Keratinocyte (primary cell): ENCODE results near the gene SPANXN4. TPM values are rescaled to one million over a fixed set of nuclear protein-coding genes. Genes with fewer than 3 reads are reported as not detected.

Source experiments
- DNase-seq: peaks from one replicate; pipeline ENCODE4 v3.0.0-alpha.2; 2011; ENCODE audit warnings: low read depth, missing footprints, low spot score
- FAIRE-seq: peaks from 2 replicates; lab custom pipeline; 2011; peaks lifted over from hg19 to GRCh38; lab: Jason Lieb, UNC
- H2AFZ ChIP-seq: 2 replicates; pipeline ENCODE4 v1.6.0; 2012; ENCODE audit warnings: low read length, control low read depth, inconsistent platforms; ENCODE audit not compliant: control insufficient read depth
- H3K27ac ChIP-seq: 2 replicates; pipeline ENCODE4 v1.5.1; 2011; ENCODE audit warnings: low read length; ENCODE audit not compliant: control insufficient read depth, insufficient read depth
- H3K27me3 ChIP-seq: 3 replicates; pipeline ENCODE4 v1.6.0; 2011; ENCODE audit warnings: low read length; ENCODE audit not compliant: control insufficient read depth, insufficient read depth; ENCODE audit errors: extremely low read depth
- H3K36me3 ChIP-seq, 2 experiments: 2 replicates in 1 of 2; 3 replicates in 1 of 2; pipeline ENCODE4 v1.5.1; 2011; ENCODE audit warnings: low read length in 2 of 2, mild to moderate bottlenecking in 1 of 2; ENCODE audit not compliant: control insufficient read depth in 2 of 2, insufficient read depth in 2 of 2; ENCODE audit errors: extremely low read depth in 1 of 2
- H3K4me1 ChIP-seq: 3 replicates; pipeline ENCODE4 v1.5.1; 2011; ENCODE audit warnings: low read length; ENCODE audit not compliant: control insufficient read depth, insufficient read depth; ENCODE audit errors: extremely low read depth
- H3K4me2 ChIP-seq: 3 replicates; pipeline ENCODE4 v1.6.0; 2011; ENCODE audit warnings: low read depth, low read length; ENCODE audit not compliant: control insufficient read depth, insufficient read depth; ENCODE audit errors: extremely low read depth
- H3K4me3 ChIP-seq, 3 experiments: fragments of 200-600 bp in 1 of 3; sonication (generic) in 1 of 3; 2 replicates in 2 of 3; 3 replicates in 1 of 3; pipeline ENCODE4 v1.5.1; 2011 to 2016; ENCODE audit warnings: low read length in 3 of 3, mild to moderate bottlenecking in 3 of 3, control low read depth in 2 of 3, inconsistent platforms in 1 of 3, low read depth in 1 of 3, mixed read lengths in 1 of 3, mixed run types in 1 of 3, moderate library complexity in 1 of 3; ENCODE audit not compliant: control insufficient read depth in 2 of 3, insufficient read depth in 2 of 3; ENCODE audit errors: extremely low read depth in 1 of 3
- H3K79me2 ChIP-seq: 2 replicates; pipeline ENCODE4 v1.6.0; 2012; ENCODE audit warnings: low read length; ENCODE audit not compliant: control insufficient read depth, insufficient read depth
- H3K9ac ChIP-seq: 3 replicates; pipeline ENCODE4 v1.6.0; 2011; ENCODE audit warnings: low read length; ENCODE audit not compliant: control insufficient read depth, insufficient read depth; ENCODE audit errors: extremely low read depth
- H3K9me1 ChIP-seq: 3 replicates; pipeline ENCODE4 v1.6.0; 2011; ENCODE audit warnings: low read length; ENCODE audit not compliant: control insufficient read depth, insufficient read depth; ENCODE audit errors: extremely low read depth
- H3K9me3 ChIP-seq: 2 replicates; pipeline ENCODE4 v1.5.1; 2012; ENCODE audit warnings: low read depth, low read length; ENCODE audit not compliant: control insufficient read depth
- H4K20me1 ChIP-seq: 3 replicates; pipeline ENCODE4 v1.6.0; 2011; ENCODE audit warnings: low read length; ENCODE audit not compliant: control insufficient read depth, insufficient read depth; ENCODE audit errors: extremely low read depth
- CTCF ChIP-seq, 3 experiments: IDR thresholded peaks in 1 of 3; conservative IDR thresholded peaks in 1 of 3; optimal IDR thresholded peaks in 1 of 3; 2 replicates in 2 of 3; 3 replicates in 1 of 3; pipeline versions ENCODE3 to v1.5.1; 2011; ENCODE audit warnings: low read length in 3 of 3, mild to moderate bottlenecking in 3 of 3, moderate library complexity in 2 of 3, control low read depth in 1 of 3, inconsistent platforms in 1 of 3; ENCODE audit not compliant: insufficient read depth in 2 of 3; ENCODE audit errors: extremely low read depth in 1 of 3
- EZH2 ChIP-seq: IDR thresholded peaks from one replicate; pipeline ENCODE4 v1.6.1; 2012; ENCODE audit warnings: inconsistent platforms, mild to moderate bottlenecking, low read length, moderate library complexity
- dilution Hi-C: fragments of 300-500 bp; cut with MboI; formaldehyde crosslinking; loops from one replicate; pipeline ENCODE4 v1.7.0; 2020; ENCODE audit warnings: low sequenced_read_pairs; ENCODE audit not compliant: extremely low pct_ligation_motif_present
- polyA plus RNA-seq, 5 experiments: library from polyadenylated mRNA; depleted of rRNA in 3 of 5; stranded (reverse) in 3 of 5; stranded (forward) in 1 of 5; unstranded in 1 of 5; fragments of >200 nt; gene quantifications; 1 replicate in 1 of 5; 2 replicates in 3 of 5; 3 replicates in 1 of 5; pipeline versions ENCODE4 v1.2.1 to v1.2.3, GENCODE V29; 2011 to 2012; ENCODE audit warnings: missing spikeins in 2 of 5, low read depth in 1 of 5, low replicate concordance in 1 of 5

SPANXN4 gene
- polyA plus RNA-seq, 1 donor (not counting 4 experiments of a cell fraction or from before 2014, with no cell fraction given), result not detected

- Histone ChIP-seq H4K20me1 (no peaks in the 10 kb centered on the region), H3K27ac (no peak overlapping the region), H3K4me1 (no peaks in the 10 kb centered on the region), H3K27me3 (no peaks in the 10 kb centered on the region), H3K9ac (no peak overlapping the region), H3K79me2 (no peaks in the 10 kb centered on the region), H3K36me3 (no peaks in the 10 kb centered on the region), H3K4me2 (no peak overlapping the region), H3K9me3 (no peaks in the 10 kb centered on the region), H3K4me3 (no peak overlapping the region), H2AFZ (no peak overlapping the region), H3K9me1 (no peaks in the 10 kb centered on the region)
- dilution Hi-C loops, result no loop called here
- FAIRE-seq (no peak), DNase-seq (no peak)
- TF ChIP-seq EZH2 (no peak), CTCF (optimal IDR thresholded peaks at IDR 0.05 in 1 of 3, IDR thresholded peaks at IDR 0.05 in 1 of 3, conservative IDR thresholded peaks at IDR 0.05 in 1 of 3; ENCODE audit: extremely low read depth in 1 of 3, insufficient read depth in 2 of 3, low read length in 3 of 3) (no peak)
Measured at GRCh38 chrX:143047511-143047910, 21.8 kb downstream of the SPANXN4 start.

- dilution Hi-C loops, result no loop called here
- H3K4me3 ChIP-seq, result no peak overlapping the region
- no peaks in the 10 kb centered on the region for H3K79me2 ChIP-seq
- TF ChIP-seq CTCF (optimal IDR thresholded peaks at IDR 0.05 in 1 of 3, IDR thresholded peaks at IDR 0.05 in 1 of 3, conservative IDR thresholded peaks at IDR 0.05 in 1 of 3; ENCODE audit: extremely low read depth in 1 of 3, insufficient read depth in 2 of 3, low read length in 3 of 3) (no peak), EZH2 (no peak)
- no peaks in the 10 kb centered on the region for H4K20me1 ChIP-seq
- no peaks in the 10 kb centered on the region for H3K4me1 ChIP-seq
- FAIRE-seq (no peak), DNase-seq (no peak)
- no peak overlapping the region for H2AFZ ChIP-seq
- no peaks in the 10 kb centered on the region for H3K36me3 ChIP-seq
- H3K9me1 ChIP-seq, result no peaks in the 10 kb centered on the region
- no peak overlapping the region for H3K9ac ChIP-seq
- no peaks in the 10 kb centered on the region for H3K9me3 ChIP-seq
- H3K27ac ChIP-seq, result no peak overlapping the region
- H3K27me3 ChIP-seq, result no peaks in the 10 kb centered on the region
- no peak overlapping the region for H3K4me2 ChIP-seq
Measured at GRCh38 chrX:143058120-143058519, 32.4 kb downstream of the SPANXN4 start.
